ENCODE results near the gene TNRC6C.

Gene TNRC6C

DNA sequence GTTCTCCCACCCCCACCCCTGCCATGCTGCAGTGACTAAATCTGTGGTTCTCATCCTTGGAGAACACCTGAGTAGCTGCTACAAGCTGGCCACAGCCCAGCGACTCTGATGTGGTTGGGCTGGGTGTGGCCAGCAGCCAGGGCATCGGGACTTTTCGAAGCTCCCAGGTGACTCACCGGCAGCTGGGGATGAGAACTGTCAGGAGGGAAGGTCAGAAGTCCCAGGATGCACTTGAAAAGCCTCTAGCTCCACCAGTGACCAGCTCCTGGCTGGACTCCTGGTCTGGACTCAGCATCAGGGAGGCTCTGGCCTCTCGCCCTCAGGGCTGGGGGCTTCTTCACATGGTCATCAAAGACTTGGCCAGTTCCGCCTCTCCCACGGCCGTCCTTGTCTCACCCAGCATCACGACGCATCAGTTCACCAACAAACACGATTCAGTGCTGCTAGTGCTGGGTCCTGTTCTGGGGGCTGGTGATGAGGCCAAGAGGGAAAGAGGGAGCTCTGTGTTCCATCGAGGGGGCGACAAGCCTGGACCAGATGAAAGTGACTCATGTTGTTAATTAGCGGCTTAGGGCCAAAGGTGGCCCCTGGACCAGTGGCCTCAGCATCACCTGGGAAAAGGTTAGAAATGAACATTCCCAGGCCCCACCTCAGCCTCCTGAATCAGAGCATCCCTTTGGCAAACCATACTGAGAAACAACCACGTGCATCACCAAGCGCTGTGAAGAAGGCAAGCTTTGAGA lies 183.8 kb downstream of the TNRC6C start:
- no peak overlapping the region for H3K27ac ChIP-seq (ENCODE audit: insufficient read depth, low read depth, low read length, poor library complexity, severe bottlenecking)
- WGBS, 2 experiments = 91 to 92% methylated on average over 16 of the region's 16 CpGs
- no peak overlapping the region for H3K4me3 ChIP-seq (ENCODE audit: insufficient read depth, low read depth, low read length)
- H3K9me3 ChIP-seq (ENCODE audit: control insufficient read depth, low read length) = no peaks in the 10 kb centered on the region
- no peaks in the 10 kb centered on the region for H3K4me1 ChIP-seq (ENCODE audit: control insufficient read depth, insufficient read depth, low read length)
- H3K36me3 ChIP-seq (ENCODE audit: control insufficient read depth, insufficient read depth, low read length) = no peaks in the 10 kb centered on the region
- no peaks in the 10 kb centered on the region for H3K27me3 ChIP-seq (ENCODE audit: control insufficient read depth, insufficient read depth, low read length, poor library complexity, severe bottlenecking)

DNA sequence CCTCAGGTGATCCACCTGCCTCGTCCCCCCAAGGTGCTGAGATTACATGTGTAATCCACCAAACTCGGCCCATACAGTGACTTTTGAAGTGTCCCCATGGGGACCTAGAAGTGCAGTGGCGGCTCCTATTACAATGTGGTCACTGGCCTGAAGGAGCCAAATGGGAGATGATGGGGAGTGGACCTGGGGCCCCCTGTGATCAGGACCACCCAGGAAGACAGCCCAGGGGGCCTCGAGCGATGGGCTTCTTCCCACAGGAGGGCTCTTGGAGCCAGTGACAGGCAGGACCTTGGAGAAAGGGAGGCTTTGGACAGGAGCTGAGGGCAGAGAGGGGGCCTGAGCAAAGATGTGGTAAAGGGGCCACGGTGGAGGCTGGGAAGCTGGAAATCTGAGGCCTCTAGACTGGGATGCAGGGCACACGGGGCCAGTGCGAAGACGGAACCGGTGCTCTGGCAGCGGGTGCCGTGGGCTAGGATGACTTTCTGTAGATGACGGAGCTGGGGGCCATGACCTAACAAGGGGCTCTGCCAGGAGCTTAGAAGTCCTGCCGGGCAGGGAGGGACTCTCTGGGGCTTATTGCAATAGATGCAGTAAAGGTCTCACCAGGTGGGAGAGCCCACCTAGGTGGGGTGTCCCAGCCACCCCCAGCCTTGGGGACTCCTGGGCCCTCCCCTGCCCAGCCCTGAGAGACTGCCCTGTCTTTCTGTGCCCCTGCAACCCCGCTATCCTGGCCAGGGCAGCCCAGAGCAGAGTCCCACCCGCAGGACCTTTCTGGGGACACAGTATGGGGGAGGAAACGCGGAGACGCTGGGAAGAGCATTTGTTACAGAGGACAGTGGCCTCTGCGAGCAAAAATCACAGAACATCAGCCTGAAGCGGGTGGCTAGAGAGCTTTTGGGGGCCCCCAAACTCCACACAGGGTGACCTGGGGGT lies 185.0 kb downstream of the TNRC6C start:
- no peaks in the 10 kb centered on the region for H3K27me3 ChIP-seq (ENCODE audit: control insufficient read depth, insufficient read depth, low read length, poor library complexity, severe bottlenecking)

DNA sequence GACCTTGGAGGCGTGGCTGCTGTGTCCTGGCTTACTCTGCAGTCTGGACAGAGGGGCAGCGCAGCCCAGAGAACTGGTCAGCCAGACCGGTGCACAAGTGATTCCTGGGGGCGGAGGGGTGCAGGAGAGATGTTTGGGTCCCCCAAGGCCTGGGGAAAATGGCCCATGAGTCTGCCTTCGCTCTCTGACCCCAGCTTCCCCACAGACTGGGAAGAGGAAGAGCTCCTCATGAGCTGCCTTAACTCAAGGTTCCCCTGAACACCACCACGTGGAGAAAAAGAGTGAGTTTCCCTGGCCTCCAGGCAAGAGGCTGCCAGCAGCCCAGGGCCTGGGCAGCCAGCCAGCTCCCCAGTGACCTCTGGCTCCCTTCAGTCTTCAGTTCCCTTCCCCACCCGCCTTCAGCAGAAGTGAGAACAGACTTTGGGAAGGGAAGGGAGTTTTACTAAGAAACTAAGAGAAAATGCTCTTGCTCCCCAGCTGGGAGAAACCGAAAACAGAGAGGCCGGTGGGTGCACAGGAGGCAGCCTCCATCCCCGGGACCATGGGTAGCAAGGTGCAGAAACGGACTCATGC lies 185.7 kb downstream of the TNRC6C start:
- H3K27ac ChIP-seq (ENCODE audit: insufficient read depth, low read depth, low read length, poor library complexity, severe bottlenecking) = no peak overlapping the region
- H3K4me1 ChIP-seq (ENCODE audit: control insufficient read depth, insufficient read depth, low read length) = no peaks in the 10 kb centered on the region
- no peaks in the 10 kb centered on the region for H3K9me3 ChIP-seq (ENCODE audit: control insufficient read depth, low read length)
- H3K36me3 ChIP-seq (ENCODE audit: control insufficient read depth, insufficient read depth, low read length) = no peaks in the 10 kb centered on the region
- no peaks in the 10 kb centered on the region for H3K27me3 ChIP-seq (ENCODE audit: control insufficient read depth, insufficient read depth, low read length, poor library complexity, severe bottlenecking)
- WGBS, 2 experiments = 85 to 89% methylated on average over 11 of the region's 11 CpGs
- H3K4me3 ChIP-seq (ENCODE audit: insufficient read depth, low read depth, low read length) = no peak overlapping the region

More for the DNA sequence above, 185.0 kb downstream of the TNRC6C start:
- Histone ChIP-seq H3K27ac (ENCODE audit: insufficient read depth, low read depth, low read length, poor library complexity, severe bottlenecking) (no peak overlapping the region), H3K4me3 (ENCODE audit: insufficient read depth, low read depth, low read length) (no peak overlapping the region), H3K36me3 (ENCODE audit: control insufficient read depth, insufficient read depth, low read length) (no peaks in the 10 kb centered on the region), H3K4me1 (ENCODE audit: control insufficient read depth, insufficient read depth, low read length) (no peaks in the 10 kb centered on the region), H3K9me3 (ENCODE audit: control insufficient read depth, low read length) (no peaks in the 10 kb centered on the region)
- WGBS, 2 experiments = 92% methylated on average over 21 of the region's 21 CpGs

DNA sequence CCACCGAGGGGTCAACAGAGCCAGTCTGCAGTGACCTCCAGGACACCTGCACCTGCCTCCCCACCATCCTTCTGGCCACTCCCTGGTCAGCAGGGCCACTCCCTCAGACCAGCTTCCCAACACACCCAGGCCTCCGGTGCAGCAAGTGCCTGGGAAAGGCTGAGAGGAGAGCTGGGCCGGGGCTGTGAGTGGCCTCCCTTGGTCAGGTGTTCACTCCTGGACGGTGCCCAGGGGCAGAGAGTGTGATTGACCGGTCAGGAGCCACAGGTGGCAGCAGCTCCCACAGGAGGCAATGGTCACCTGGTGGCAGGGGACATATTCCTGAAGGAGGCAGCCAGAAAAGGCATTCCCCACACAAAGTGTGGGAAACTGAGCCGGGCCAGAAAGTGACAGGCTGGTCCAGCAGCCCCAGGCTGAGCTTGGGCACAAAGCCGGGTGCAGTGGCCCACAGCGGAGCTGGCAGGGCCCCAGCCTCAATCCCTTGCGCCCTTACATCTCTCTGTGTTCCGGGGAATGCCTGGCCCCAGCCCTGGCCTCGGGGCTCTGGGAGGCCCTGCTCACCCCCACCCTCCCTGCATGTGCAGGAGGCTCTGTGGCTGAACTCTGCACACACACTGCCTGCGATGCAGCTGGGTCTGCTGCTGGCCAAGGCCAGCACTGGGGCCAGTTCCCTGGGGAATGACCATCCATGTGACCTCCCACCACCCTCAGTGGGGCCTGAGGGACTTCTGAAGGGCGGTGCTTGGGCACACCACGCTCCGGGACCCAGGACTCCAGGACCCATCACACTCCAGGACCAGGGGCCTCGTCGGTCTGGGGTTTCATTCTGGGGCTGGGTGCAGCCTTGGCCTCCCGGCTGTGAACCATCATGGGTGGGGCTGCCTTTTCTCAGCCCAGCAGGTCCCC lies 186.5 kb downstream of the TNRC6C start:
- H3K9me3 ChIP-seq (ENCODE audit: control insufficient read depth, low read length) = no peaks in the 10 kb centered on the region
- H3K36me3 ChIP-seq (ENCODE audit: control insufficient read depth, insufficient read depth, low read length) = no peaks in the 10 kb centered on the region
- WGBS, 2 experiments = 92 to 93% methylated on average over 18 of the region's 18 CpGs
- H3K4me3 ChIP-seq (ENCODE audit: insufficient read depth, low read depth, low read length) = no peak overlapping the region
- no peaks in the 10 kb centered on the region for H3K4me1 ChIP-seq (ENCODE audit: control insufficient read depth, insufficient read depth, low read length)
- no peaks in the 10 kb centered on the region for H3K27me3 ChIP-seq (ENCODE audit: control insufficient read depth, insufficient read depth, low read length, poor library complexity, severe bottlenecking)
- H3K27ac ChIP-seq (ENCODE audit: insufficient read depth, low read depth, low read length, poor library complexity, severe bottlenecking) = no peak overlapping the region

DNA sequence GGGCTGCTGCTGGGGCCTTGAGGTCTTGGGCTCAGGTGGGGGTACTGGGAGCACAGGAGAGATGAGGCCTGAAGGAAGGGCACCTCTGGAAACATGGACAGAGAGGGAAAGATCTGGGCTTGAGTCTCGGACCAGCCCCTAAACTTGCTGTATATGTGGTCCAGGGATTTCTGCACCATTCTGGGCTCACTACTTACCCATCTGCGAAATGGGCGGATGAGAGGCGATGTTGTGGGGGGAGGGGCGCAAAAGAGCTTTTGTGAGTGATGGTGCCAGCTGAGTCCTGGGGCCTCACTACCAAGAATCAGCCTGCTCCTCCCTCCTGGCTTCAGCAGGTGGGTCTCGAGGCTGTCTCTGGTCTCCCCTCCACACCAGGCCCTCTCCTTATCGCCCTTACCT lies 188.0 kb downstream of the TNRC6C start:
- H3K4me1 ChIP-seq (ENCODE audit: control insufficient read depth, insufficient read depth, low read length) = no peaks in the 10 kb centered on the region
- no peaks in the 10 kb centered on the region for H3K36me3 ChIP-seq (ENCODE audit: control insufficient read depth, insufficient read depth, low read length)
- H3K9me3 ChIP-seq (ENCODE audit: control insufficient read depth, low read length) = no peaks in the 10 kb centered on the region
- 92 to 94% methylated on average over 7 of the region's 7 CpGs for WGBS, 2 experiments
- H3K27me3 ChIP-seq (ENCODE audit: control insufficient read depth, insufficient read depth, low read length, poor library complexity, severe bottlenecking) = no peaks in the 10 kb centered on the region
- H3K27ac ChIP-seq (ENCODE audit: insufficient read depth, low read depth, low read length, poor library complexity, severe bottlenecking) = no peak overlapping the region
- no peak overlapping the region for H3K4me3 ChIP-seq (ENCODE audit: insufficient read depth, low read depth, low read length)

DNA sequence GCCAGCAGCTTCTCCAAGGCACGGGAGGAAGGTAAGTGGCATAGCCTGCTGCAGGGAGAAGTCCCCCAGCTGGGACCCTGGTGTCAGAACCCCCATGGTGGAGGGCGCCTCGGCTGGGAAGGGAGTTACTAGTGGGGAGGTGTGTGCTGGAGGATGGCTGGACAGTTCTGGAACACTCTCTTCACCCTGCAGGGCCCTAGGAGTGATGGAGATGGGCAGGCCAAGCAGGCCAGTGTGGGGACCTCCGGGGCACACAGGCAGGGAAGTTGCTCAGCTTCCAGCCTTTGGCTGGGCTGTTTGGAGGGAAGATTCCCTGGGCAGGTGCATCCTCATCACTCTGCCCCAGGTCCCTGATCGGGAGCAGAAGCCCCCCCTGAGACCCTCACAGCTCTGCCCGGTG lies 188.4 kb downstream of the TNRC6C start:
- Histone ChIP-seq H3K4me3 (ENCODE audit: insufficient read depth, low read depth, low read length) (no peak overlapping the region), H3K27me3 (ENCODE audit: control insufficient read depth, insufficient read depth, low read length, poor library complexity, severe bottlenecking) (no peaks in the 10 kb centered on the region), H3K9me3 (ENCODE audit: control insufficient read depth, low read length) (no peaks in the 10 kb centered on the region), H3K27ac (ENCODE audit: insufficient read depth, low read depth, low read length, poor library complexity, severe bottlenecking) (no peak overlapping the region), H3K36me3 (ENCODE audit: control insufficient read depth, insufficient read depth, low read length) (no peaks in the 10 kb centered on the region), H3K4me1 (ENCODE audit: control insufficient read depth, insufficient read depth, low read length) (no peaks in the 10 kb centered on the region)
- 89 to 92% methylated on average over 6 of the region's 6 CpGs for WGBS, 2 experiments

DNA sequence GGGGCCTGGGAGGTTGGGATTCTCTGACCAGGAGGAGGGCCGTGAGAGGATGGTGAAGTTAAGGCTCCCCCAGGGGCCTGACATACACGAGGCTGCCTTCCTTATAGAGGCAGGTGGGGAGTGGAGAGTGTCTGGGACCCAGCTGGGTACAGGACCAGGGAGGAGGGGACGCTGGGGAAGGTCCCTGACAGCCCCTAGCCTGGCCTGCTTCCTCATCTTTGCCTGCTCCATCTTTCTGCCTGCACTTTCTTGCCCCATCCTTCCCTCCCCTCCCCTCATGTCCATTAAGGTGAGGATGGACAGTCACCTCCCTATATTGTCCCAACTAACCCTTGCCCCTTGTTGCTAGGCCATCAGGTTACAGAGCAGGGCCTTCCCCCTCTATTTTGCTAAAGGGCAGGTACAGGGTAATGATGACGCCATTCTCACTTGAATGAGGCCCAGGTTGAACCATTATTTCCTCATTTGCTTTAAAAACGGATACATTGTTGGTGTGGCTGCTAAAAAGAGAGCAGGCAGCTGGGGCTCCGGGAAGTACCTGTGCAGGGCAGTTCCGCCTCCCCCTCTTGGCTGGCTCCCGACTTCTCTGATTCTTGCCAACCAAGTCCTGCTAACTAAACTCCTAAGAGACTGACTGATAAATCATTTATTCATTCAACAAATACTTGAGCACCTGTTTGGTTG lies 189.0 kb downstream of the TNRC6C start:
- 79 to 82% methylated on average over 8 of the region's 8 CpGs for WGBS, 2 experiments

DNA sequence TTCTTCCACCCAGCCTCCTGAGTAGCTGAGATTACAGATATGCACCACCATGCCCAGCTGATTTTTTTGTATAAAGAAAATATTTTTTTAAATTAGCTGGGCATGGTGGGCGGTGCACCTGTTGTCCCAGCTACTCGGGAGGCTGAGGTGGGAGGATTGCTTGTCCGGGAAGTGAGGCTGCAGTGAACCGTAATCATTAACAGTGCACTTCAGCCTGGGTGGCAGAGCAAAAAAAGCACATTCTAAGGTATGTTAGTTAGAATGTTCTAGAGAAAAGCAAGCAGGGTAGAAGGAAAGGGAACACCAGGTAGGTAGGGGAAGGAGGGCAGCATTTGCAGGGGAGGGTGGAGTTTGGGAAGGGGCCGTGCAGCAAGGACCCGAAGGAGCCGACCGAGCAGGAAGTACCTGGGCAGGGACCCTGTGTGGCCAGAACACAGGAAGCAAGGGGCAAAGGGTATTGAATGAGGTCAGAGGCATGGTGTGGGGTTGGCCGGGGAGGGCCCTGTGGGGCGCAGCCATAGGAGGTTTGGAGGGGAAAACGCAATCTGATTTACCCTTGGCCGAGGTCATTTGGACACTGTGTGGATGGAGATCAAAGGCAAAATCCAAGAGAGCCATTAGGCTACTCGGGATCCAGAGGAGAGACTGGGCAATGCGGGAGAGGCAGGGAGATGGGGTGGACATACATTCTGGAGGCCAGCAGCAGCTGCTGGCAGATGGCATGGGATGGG lies 189.9 kb downstream of the TNRC6C start:
- Histone ChIP-seq H3K4me1 (ENCODE audit: control insufficient read depth, insufficient read depth, low read length) (no peaks in the 10 kb centered on the region), H3K4me3 (ENCODE audit: insufficient read depth, low read depth, low read length) (no peak overlapping the region), H3K9me3 (ENCODE audit: control insufficient read depth, low read length) (no peaks in the 10 kb centered on the region), H3K27ac (ENCODE audit: insufficient read depth, low read depth, low read length, poor library complexity, severe bottlenecking) (no peak overlapping the region), H3K27me3 (ENCODE audit: control insufficient read depth, insufficient read depth, low read length, poor library complexity, severe bottlenecking) (no peaks in the 10 kb centered on the region), H3K36me3 (ENCODE audit: control insufficient read depth, insufficient read depth, low read length) (no peaks in the 10 kb centered on the region)
- WGBS, 2 experiments = 93 to 94% methylated on average over 14 of the region's 14 CpGs

More for the DNA sequence above, 189.0 kb downstream of the TNRC6C start:
- H3K4me3 ChIP-seq (ENCODE audit: insufficient read depth, low read depth, low read length) = no peak overlapping the region
- H3K4me1 ChIP-seq (ENCODE audit: control insufficient read depth, insufficient read depth, low read length) = no peaks in the 10 kb centered on the region
- H3K9me3 ChIP-seq (ENCODE audit: control insufficient read depth, low read length) = no peaks in the 10 kb centered on the region
- no peaks in the 10 kb centered on the region for H3K36me3 ChIP-seq (ENCODE audit: control insufficient read depth, insufficient read depth, low read length)
- no peak overlapping the region for H3K27ac ChIP-seq (ENCODE audit: insufficient read depth, low read depth, low read length, poor library complexity, severe bottlenecking)
- H3K27me3 ChIP-seq (ENCODE audit: control insufficient read depth, insufficient read depth, low read length, poor library complexity, severe bottlenecking) = no peaks in the 10 kb centered on the region

DNA sequence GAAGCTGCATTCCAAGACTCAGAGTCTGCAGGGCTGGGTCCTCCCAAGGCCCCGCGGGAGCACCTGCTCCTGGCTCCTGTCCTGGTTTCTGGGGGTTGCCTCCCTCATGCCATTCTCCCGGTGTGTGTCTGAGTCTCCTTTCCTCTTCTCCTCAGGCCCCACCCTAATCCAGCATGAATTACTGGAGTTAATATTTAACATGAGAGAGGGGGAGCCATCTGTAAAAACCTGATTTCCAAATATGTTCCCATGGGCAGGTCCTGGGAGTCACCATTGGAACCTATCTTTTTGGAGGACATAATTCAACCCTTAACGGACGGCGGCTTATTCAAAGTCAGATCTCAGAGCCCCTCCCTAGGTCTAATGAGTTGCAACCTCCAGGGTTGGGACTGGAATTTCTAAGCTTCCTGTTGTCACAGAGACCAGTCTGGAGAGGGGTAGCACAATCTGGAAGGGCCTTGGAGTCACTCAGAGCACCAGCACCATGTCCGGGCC lies 193.1 kb downstream of the TNRC6C start:
- 88 to 93% methylated on average over 7 of the region's 7 CpGs for WGBS, 2 experiments
- Histone ChIP-seq H3K4me3 (ENCODE audit: insufficient read depth, low read depth, low read length) (no peak overlapping the region), H3K27ac (ENCODE audit: insufficient read depth, low read depth, low read length, poor library complexity, severe bottlenecking) (no peak overlapping the region), H3K4me1 (ENCODE audit: control insufficient read depth, insufficient read depth, low read length) (no peaks in the 10 kb centered on the region), H3K9me3 (ENCODE audit: control insufficient read depth, low read length) (no peaks in the 10 kb centered on the region), H3K27me3 (ENCODE audit: control insufficient read depth, insufficient read depth, low read length, poor library complexity, severe bottlenecking) (no peaks in the 10 kb centered on the region), H3K36me3 (ENCODE audit: control insufficient read depth, insufficient read depth, low read length) (no peaks in the 10 kb centered on the region)
